GM19043 (cell line): ENCODE measurements around the gene ICAM4.
"Not testable (repeated sequence)": the region's sequence is repeated elsewhere in the genome, so short reads cannot be mapped to it uniquely, and the experiment has no call there.

Source experiments
- ATAC-seq: cut with Tn5 transposase; IDR thresholded peaks from one replicate; pipeline ENCODE4 v1.9.1; 2021; ENCODE audit warnings: low read depth; ENCODE audit not compliant: unreplicated experiment

Gene ICAM4

GRCh38 chr19:10286803-10287737 is at the start of gene ICAM4:
Gene ICAM4, plus strand, starts transcription at chr19:10286955. Its CDS starts 58 bp downstream, at chr19:10287013.
- no peak for ATAC-seq

- no peak for ATAC-seq
These were observed 49.1 kb upstream of the ICAM4 start for GRCh38 chr19:10237702-10238101.

DNA sequence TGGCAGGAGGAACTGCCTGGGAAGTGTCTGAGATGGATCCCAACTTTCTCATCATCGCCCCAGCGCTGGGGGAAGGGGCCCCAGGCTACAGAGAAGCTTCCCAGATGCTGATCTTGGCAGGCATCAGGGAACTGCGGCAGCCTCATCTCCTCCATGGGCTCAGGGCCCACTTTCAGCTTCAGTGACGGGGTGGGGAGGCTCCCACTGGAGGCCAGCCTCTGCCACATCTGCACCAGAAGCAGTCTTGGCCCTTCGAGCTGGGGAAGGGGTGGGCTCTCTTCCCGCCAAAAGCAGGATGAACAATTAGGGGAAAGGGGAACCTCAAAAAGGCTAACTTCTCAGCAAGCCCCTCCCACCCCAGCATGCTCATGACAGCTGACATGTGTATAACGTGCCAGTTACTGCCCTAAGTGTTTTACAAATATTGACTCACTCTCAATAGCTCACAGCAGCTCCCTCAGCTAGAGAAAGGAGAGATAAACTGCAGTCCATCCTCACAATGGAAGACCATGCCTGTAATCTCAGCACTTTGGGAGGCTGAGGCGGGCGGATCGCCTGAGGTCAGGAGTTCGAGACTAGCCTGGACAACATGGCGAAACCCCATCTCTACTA is 48.5 kb upstream of the ICAM4 start:
- no peak for ATAC-seq

DNA sequence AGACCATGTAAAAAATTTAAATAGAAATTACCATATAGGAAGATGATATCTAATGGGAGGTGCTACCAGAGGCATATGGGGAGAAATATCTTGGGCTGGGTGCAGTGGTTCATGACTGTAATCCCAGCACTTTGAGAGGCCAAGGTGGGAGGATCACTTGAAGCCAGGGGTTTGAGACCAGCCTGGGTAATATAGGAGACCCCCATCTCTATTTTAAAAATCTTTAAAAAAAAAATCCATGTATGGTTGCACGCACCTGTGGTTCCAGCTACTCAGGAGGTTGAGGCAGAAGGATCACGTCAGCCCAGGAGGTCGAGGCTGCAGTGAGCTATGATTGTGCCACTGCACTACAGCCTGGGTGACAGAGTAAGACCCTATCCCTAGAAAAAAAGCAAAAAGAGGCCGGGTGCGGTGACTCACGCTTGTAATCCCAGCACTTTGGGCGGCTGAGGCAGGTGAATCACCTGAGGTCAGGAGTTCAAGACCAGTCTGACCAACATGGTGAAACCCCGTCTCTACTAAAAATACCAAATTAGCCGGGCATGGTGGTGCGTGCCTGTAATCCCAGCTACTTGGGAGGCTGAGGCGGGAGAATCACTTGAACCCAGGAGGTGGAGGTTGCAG is 44.8 kb upstream of the ICAM4 start:
- not testable (repeated sequence) for ATAC-seq

- no peak for ATAC-seq
These were observed 43.1 kb upstream of the ICAM4 start for GRCh38 chr19:10243606-10244005.

GRCh38 chr19:10245189-10245939 is 41.4 kb upstream of the ICAM4 start:
- ATAC-seq: no peak

GRCh38 chr19:10246511-10246910 is 40.2 kb upstream of the ICAM4 start:
- ATAC-seq: no peak

DNA sequence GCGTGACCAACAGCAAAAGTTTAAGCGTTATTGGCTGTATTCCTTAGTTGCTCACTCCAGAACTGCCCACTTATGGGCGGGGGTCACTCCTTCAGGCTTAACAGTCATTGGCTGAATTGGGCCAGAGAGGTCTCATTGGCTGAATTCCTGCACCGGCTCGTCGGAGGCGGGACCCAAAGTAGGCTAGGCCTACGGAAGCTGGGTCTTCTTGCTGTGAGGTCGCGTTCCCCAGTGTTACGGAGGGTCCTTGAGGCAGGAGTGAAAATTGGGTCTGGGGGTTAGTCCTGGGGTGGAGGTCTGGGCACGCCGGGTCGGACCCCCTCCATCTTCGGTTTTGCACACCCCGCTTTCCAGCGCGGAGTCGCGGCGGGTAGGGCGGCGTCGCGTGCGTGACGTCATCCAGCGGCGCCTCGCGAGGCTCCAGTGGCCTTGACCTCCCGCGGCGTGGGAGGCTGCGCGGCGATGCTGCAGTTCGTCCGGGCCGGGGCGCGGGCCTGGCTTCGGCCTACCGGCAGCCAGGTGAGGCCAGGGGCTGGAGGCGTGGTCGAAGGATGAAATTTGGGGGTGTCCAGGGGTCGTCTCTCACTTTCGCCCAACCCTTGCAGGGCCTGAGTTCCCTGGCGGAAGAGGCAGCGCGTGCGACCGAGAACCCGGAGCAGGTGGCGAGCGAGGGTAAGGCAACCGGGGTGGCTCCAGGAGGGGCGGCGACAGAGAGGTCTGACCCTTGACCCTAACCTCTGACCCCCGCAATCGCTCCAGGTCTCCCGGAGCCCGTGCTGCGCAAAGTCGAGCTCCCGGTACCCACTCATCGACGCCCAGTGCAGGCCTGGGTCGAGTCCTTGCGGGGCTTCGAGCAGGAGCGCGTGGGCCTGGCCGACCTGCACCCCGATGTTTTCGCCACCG is 34.7 kb upstream of the ICAM4 start, which contains the start of gene MRPL4:
Gene MRPL4, plus strand, starts transcription at position 423 of the 903 bp plus-strand sequence. Its CDS starts 40 bp downstream, at position 463.
- peak; percentile 83 for ATAC-seq

- ATAC-seq: no peak
These were observed 34.0 kb upstream of the ICAM4 start for GRCh38 chr19:10252707-10253106.

GRCh38 chr19:10254244-10254643 is 32.5 kb upstream of the ICAM4 start:
- no peak for ATAC-seq

GRCh38 chr19:10255358-10255757 is 31.4 kb upstream of the ICAM4 start:
- ATAC-seq: no peak

DNA sequence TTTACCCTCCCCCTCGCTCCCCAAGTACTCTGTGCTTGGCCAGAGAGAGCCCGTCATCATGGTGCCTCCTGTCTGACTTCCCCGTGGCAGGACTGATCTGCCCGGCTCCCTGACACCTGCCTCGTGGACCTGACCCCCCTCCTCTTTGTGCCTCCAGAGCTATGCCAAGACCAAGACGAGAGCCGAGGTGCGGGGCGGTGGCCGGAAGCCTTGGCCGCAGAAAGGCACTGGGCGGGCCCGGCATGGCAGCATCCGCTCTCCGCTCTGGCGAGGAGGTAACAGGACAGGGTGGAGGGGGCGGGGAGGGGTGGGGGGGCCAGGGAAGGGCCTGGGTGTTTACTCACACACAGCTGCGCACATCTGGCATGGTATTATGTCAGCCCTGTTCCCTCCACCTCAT is 30.2 kb upstream of the ICAM4 start:
- no peak for ATAC-seq

GRCh38 chr19:10256970-10257615 is 29.7 kb upstream of the ICAM4 start:
- ATAC-seq: no peak

GRCh38 chr19:10258080-10258710 is 28.6 kb upstream of the ICAM4 start:
- no peak for ATAC-seq

DNA sequence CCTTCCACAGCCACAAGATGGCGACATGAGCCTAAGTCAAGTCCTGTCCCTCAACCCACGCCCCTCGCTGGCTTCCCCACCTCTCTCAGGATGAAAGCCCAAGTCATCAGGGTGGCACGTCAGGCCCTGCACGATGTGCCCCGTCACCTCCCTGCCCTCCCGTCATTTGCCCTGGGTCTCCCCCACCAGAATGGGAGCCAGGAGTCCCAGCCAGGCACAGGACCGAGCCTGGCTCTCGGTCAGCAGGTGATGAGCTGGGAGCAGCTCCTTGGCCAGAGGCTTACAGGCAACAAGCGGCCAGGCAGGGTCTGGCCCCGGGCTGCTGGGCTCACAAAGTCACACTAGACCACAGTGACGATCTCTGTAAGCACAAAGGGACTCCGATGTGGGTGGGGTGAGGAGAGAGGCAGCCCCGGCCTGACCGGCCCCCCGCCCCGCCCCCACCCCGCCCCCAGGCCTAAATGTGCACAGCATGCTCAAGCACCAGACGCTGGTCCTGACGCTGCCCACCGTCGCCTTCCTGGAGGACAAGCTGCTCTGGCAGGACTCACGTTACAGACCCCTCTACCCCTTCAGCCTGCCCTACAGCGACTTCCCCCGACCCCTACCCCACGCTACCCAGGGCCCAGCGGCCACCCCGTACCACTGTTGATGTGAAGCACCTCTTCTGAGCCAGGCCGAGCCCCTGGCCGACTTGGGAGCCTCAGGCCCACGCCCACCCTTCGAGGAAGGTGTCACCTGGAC is 27.4 kb upstream of the ICAM4 start:
- no peak for ATAC-seq

DNA sequence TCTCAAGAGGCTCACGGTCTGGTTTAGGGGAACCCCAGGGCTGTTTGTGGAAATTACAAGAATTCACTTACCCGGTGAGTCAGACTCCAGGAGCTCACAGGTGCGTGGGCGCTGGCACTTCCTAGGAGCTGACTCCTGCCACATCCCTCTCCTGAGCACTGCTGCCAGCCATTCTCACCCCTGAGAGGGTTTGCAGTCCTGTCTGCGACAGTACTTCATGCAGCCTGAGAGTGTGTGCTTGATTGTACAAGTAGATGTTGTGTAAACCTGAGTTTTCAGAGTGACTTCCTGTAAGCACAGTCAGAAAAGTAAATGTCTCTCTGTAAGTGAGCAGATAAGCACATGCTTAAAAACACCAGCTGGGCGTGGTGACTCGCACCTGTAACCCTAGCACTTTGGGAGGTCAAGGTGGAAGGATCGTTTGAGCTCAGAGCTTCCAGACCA is 26.6 kb upstream of the ICAM4 start:
- no peak for ATAC-seq

- no peak for ATAC-seq
These were observed 24.0 kb upstream of the ICAM4 start for GRCh38 chr19:10262771-10263170.

- no peak for ATAC-seq
These were observed 20.0 kb upstream of the ICAM4 start for GRCh38 chr19:10266706-10267105.
